NCI-H69 (cell line): ENCODE measurements around the gene KCNIP1.

Experiments used
- DNase-seq: peaks from one replicate; lab custom pipeline; 2025; lab: John Stamatoyannopoulos, UW

The KCNIP1 gene

GRCh38 chr5:170563824-170564567 is 60.2 kb downstream of the KCNIP1 start:
- DNase-seq, result peak; percentile 65

GRCh38 chr5:170565072-170565471 is 61.3 kb downstream of the KCNIP1 start:
- peak; percentile 77 for DNase-seq

GRCh38 chr5:170569101-170569500 is 65.3 kb downstream of the KCNIP1 start:
- no peak for DNase-seq

- peak; percentile 96 for DNase-seq
Measured at GRCh38 chr5:170570476-170570875, 66.7 kb downstream of the KCNIP1 start.

GRCh38 chr5:170571281-170571731 is 67.5 kb downstream of the KCNIP1 start:
- DNase-seq, result peak; percentile 73

GRCh38 chr5:170571875-170572852 is 68.3 kb downstream of the KCNIP1 start:
- DNase-seq, result peak; percentile 66

- peak; percentile 43 for DNase-seq
Measured at GRCh38 chr5:170573114-170573513, 69.3 kb downstream of the KCNIP1 start.

GRCh38 chr5:170573660-170574059 is 69.8 kb downstream of the KCNIP1 start:
- DNase-seq, result peak; percentile 20

GRCh38 chr5:170576602-170577535 is 73.0 kb downstream of the KCNIP1 start:
- DNase-seq, result peak; percentile 98

GRCh38 chr5:170579601-170580000 is 75.8 kb downstream of the KCNIP1 start:
- DNase-seq, result no peak

GRCh38 chr5:170581211-170581610 is 77.4 kb downstream of the KCNIP1 start:
- DNase-seq, result no peak

- DNase-seq, result no peak
Measured at GRCh38 chr5:170582644-170583330, 79.0 kb downstream of the KCNIP1 start.

- no peak for DNase-seq
Measured at GRCh38 chr5:170584003-170584402, 80.2 kb downstream of the KCNIP1 start.

- DNase-seq, result no peak
Measured at GRCh38 chr5:170584450-170585058, 80.7 kb downstream of the KCNIP1 start.

- peak; percentile 84 for DNase-seq
Measured at GRCh38 chr5:170585273-170585948, 81.6 kb downstream of the KCNIP1 start.

GRCh38 chr5:170587808-170588207 is 84.0 kb downstream of the KCNIP1 start:
- no peak for DNase-seq

GRCh38 chr5:170589643-170590042 is 85.8 kb downstream of the KCNIP1 start:
- no peak for DNase-seq

GRCh38 chr5:170590566-170590965 is 86.7 kb downstream of the KCNIP1 start:
- DNase-seq, result no peak

- DNase-seq, result peak; percentile 74
Measured at GRCh38 chr5:170591054-170591453, 87.2 kb downstream of the KCNIP1 start.

GRCh38 chr5:170596482-170597044 is 92.7 kb downstream of the KCNIP1 start:
- peak; percentile 48 for DNase-seq
